ENCODE measurements around the gene ADAM30.

DNA sequence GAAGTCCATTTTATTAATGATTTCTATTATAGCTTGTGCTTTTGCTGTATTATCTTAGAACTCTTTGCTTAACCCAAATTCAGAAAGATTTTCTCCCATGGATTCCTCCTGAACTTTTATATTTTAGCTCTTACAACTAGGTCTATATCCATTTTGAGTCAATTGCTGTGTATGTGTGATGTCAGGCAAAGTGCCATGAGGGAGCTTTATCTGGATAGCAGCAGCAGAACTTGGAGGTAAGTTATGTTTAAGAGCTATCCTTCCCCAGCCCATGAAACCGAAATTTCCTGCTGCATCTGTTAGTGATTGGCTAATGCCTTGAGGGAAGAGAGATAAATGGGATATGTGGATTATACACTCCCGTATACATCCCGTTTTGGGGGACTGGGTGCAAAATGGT, 29.9 kb downstream of the ADAM30 start:
- TF ChIP-seq, protein P1, sequence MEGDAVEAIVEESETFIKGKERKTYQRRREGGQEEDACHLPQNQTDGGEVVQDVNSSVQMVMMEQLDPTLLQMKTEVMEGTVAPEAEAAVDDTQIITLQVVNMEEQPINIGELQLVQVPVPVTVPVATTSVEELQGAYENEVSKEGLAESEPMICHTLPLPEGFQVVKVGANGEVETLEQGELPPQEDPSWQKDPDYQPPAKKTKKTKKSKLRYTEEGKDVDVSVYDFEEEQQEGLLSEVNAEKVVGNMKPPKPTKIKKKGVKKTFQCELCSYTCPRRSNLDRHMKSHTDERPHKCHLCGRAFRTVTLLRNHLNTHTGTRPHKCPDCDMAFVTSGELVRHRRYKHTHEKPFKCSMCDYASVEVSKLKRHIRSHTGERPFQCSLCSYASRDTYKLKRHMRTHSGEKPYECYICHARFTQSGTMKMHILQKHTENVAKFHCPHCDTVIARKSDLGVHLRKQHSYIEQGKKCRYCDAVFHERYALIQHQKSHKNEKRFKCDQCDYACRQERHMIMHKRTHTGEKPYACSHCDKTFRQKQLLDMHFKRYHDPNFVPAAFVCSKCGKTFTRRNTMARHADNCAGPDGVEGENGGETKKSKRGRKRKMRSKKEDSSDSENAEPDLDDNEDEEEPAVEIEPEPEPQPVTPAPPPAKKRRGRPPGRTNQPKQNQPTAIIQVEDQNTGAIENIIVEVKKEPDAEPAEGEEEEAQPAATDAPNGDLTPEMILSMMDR (conservative IDR thresholded peaks at IDR 0.05 in 1 of 2, IDR thresholded peaks at IDR 0.05 in 1 of 2; ENCODE audit: low read depth in 1 of 2, low read length in 2 of 2) = no peak
- no peak for TF ChIP-seq EZH2 (IDR thresholded peaks at IDR 0.05; ENCODE audit: low read length, missing control alignments)
